ENCODE results near the gene GANC.

GRCh38 chr15:42345504-42345903 is 72.5 kb downstream of the GANC start:
- TF ChIP-seq POLR2A (IDR thresholded peaks at IDR 0.05) (no peak), EP300 (IDR thresholded peaks at IDR 0.05) (no peak)
